Measurements from ENCODE around the gene PTPN6. TPM values are rescaled to one million over a fixed set of nuclear protein-coding genes. Genes with fewer than 3 reads are reported as not detected.

Gene PTPN6
- total RNA-seq, 1 experiment from 2014 or later, result 19.8 TPM

DNA sequence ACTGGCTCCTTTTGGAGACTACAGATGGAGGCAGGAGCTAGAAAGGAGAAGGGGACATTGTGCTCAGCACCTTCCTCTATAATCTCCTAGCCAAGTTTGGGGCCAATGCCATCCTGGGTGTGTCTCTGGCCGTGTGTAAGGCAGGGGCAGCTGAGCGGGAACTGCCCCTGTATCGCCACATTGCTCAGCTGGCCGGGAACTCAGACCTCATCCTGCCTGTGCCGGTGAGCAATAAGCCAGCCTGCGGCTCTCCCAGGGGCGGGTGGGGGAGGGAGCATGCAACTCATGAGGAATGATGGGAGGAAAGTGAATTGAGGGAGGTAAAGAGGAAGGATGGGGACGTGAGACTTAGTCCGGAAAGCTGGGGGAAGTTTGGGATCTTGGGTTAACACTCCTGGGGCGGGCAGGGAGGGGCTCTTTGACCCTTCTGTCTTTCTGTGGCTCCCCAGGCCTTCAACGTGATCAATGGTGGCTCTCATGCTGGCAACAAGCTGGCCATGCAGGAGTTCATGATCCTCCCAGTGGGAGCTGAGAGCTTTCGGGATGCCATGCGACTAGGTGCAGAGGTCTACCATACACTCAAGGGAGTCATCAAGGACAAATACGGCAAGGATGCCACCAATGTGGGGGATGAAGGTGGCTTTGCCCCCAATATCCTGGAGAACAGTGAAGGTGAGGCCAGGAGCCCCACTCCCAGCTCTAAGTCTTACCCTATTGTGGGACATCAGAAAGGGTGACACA, 33.5 kb upstream of the PTPN6 start:
- Histone ChIP-seq H3K56ac (ENCODE audit: insufficient read length, low read depth, low read length) (no peak overlapping the region), H3K4ac (ENCODE audit: low read depth, low read length) (no peak overlapping the region), H2BK15ac (ENCODE audit: low read depth, low read length) (no peak overlapping the region), H3K23me2 (ENCODE audit: insufficient read length, low read depth, low read length, poor library complexity, severe bottlenecking) (peaks cover 16% of the 10 kb centered on the region), H3K79me2 (ENCODE audit: insufficient read depth, low read length) (no peaks in the 10 kb centered on the region), H2AFZ (ENCODE audit: low read length) (no peak overlapping the region), H3T11ph (ENCODE audit: low read length) (no peak overlapping the region), H4K8ac (replicated peaks; ENCODE audit: insufficient read length, low read depth, low read length) (no peak overlapping the region), H4K5ac (ENCODE audit: insufficient read length, low read depth, low read length) (no peak overlapping the region), H3K9ac (ENCODE audit: extremely low read depth, insufficient read length, low read length) (no peak overlapping the region), H3K4me2 (ENCODE audit: insufficient read depth, insufficient read length, low read length) (no peak overlapping the region), H3K79me1 (ENCODE audit: insufficient read depth, low read depth, low read length, poor library complexity, severe bottlenecking) (peaks cover 6% of the 10 kb centered on the region), H3K18ac (ENCODE audit: insufficient read length, low read depth, low read length) (no peak overlapping the region), H3K23ac (ENCODE audit: insufficient read length, low read depth, low read length) (no peak overlapping the region), H3K14ac (ENCODE audit: insufficient read depth, low read length) (no peak overlapping the region), H2BK5ac (ENCODE audit: insufficient read length, low read length) (no peak overlapping the region), H2BK120ac (ENCODE audit: low read depth, low read length, poor library complexity, severe bottlenecking) (no peak overlapping the region), H4K20me1 (ENCODE audit: control insufficient read depth, insufficient read depth, insufficient read length) (no peaks in the 10 kb centered on the region), H2BK20ac (ENCODE audit: low read depth, low read length, poor library complexity, severe bottlenecking) (no peak overlapping the region), H2AK5ac (ENCODE audit: insufficient read length, low read length) (no peak overlapping the region), H3K4me1 (ENCODE audit: insufficient read depth, low read length) (no peaks in the 10 kb centered on the region; the same call in 1 of the 2 replicates), H2BK12ac (ENCODE audit: insufficient read length, low read depth, low read length) (no peak overlapping the region), H3K9me3 (ENCODE audit: control insufficient read depth, low read depth, low read length) (no peaks in the 10 kb centered on the region), H4K91ac (ENCODE audit: insufficient read length, low read depth, low read length) (no peak overlapping the region), H3K27me3 (ENCODE audit: insufficient read depth, low read length) (no peaks in the 10 kb centered on the region), H3K27ac (ENCODE audit: insufficient read length, low read depth, low read length) (no peak overlapping the region)
- DNase-seq, result no peak
- H3K4me3 Mint-ChIP-seq, result no peak overlapping the region
- peak overlapping the region in 2 of 3 experiments; percentile 31 to 63; a peak in 2 of 7 replicates for H3K27ac Mint-ChIP-seq
- H3K9me3 Mint-ChIP-seq, result no peaks in the 10 kb centered on the region
- peaks cover 34 to 60% (median 56%) of the 10 kb centered on the region in 3 experiments for H3K36me3 Mint-ChIP-seq (ENCODE audit: insufficient read depth in 1 of 3, low read depth in 3 of 3)
- peaks cover 32 to 46% of the 10 kb centered on the region in 2 experiments for H3K4me1 Mint-ChIP-seq
- TF ChIP-seq, protein P1, sequence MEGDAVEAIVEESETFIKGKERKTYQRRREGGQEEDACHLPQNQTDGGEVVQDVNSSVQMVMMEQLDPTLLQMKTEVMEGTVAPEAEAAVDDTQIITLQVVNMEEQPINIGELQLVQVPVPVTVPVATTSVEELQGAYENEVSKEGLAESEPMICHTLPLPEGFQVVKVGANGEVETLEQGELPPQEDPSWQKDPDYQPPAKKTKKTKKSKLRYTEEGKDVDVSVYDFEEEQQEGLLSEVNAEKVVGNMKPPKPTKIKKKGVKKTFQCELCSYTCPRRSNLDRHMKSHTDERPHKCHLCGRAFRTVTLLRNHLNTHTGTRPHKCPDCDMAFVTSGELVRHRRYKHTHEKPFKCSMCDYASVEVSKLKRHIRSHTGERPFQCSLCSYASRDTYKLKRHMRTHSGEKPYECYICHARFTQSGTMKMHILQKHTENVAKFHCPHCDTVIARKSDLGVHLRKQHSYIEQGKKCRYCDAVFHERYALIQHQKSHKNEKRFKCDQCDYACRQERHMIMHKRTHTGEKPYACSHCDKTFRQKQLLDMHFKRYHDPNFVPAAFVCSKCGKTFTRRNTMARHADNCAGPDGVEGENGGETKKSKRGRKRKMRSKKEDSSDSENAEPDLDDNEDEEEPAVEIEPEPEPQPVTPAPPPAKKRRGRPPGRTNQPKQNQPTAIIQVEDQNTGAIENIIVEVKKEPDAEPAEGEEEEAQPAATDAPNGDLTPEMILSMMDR (conservative IDR thresholded peaks at IDR 0.05), result no peak
- peaks cover 9% of the 10 kb centered on the region for H3K27me3 Mint-ChIP-seq (ENCODE audit: low read depth)
- no CpG with 5 or more reads among the region's 14 CpGs for WGBS (ENCODE audit: extremely low coverage, insufficient read length, low lambda C conversion rate)

All from H9 (cell line).